Subcutaneous adipose tissue (tissue), 4 donors: ENCODE measurements around the gene SCRN2. TPM values are rescaled to one million over a fixed set of nuclear protein-coding genes. Genes with fewer than 3 reads are reported as not detected.

Experiments
- total RNA-seq, 4 donors: library from RNA; depleted of rRNA; stranded (reverse); fragments of >200 nt; gene quantifications; one replicate each; pipeline ENCODE4 v1.1.0, GENCODE V29; 2016
- TF ChIP-seq, protein P1 (sequence below): fragments of 450-650 bp; IDR thresholded peaks from one replicate; pipeline ENCODE4 v1.5.1; 2016; ENCODE audit warnings: low read depth, mild to moderate bottlenecking, control low read depth, antibody characterized with exemption, moderate library complexity

Gene SCRN2
- total RNA-seq, 4 donors from 2014 or later: 32.8 to 194 (median 79.8) TPM

DNA sequence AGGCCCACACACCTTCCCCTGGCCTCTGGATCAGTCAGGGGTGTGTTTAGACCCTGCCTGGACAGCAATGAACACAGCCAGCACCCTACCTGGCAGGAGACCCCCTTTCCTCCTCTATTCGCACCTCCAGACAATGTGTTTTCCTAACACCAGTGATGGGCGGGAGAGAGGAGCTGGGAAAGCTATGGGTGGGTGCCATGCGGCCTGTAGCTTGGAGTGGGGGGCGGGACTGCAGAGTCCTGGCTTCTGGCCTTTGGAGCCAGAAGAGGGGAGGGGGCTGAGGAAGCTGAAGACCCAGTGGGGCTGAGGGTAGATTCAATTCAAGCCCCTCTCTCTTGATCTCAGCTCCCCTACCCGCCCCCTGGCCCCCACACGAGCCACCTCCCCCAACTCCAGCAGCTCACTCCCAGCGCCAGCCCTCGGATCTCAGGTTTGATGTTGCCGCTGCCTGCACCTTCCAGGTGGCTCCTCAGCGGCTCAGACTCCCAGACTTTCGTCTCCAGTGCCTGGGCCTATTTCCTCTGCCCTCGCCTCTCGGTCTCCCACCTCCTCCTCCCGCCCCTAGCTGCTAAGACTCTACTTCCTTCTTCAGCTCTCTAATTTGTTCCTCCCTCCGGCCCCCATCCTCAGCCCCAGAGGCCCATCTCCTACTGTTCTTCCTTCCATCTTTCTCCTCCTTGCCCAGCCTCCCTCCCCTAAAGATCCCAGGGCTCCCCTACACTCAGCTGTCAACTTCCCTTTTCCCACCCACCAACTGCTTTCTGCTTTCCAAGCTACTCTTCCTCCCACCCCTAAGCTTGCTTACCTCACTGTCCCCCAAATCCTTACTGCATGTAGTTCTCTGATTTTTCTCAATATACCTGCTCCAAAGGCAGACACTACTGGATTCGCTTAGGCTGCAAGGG, 16.7 kb upstream of the SCRN2 start:
- TF ChIP-seq, protein P1, sequence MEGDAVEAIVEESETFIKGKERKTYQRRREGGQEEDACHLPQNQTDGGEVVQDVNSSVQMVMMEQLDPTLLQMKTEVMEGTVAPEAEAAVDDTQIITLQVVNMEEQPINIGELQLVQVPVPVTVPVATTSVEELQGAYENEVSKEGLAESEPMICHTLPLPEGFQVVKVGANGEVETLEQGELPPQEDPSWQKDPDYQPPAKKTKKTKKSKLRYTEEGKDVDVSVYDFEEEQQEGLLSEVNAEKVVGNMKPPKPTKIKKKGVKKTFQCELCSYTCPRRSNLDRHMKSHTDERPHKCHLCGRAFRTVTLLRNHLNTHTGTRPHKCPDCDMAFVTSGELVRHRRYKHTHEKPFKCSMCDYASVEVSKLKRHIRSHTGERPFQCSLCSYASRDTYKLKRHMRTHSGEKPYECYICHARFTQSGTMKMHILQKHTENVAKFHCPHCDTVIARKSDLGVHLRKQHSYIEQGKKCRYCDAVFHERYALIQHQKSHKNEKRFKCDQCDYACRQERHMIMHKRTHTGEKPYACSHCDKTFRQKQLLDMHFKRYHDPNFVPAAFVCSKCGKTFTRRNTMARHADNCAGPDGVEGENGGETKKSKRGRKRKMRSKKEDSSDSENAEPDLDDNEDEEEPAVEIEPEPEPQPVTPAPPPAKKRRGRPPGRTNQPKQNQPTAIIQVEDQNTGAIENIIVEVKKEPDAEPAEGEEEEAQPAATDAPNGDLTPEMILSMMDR: no peak

DNA sequence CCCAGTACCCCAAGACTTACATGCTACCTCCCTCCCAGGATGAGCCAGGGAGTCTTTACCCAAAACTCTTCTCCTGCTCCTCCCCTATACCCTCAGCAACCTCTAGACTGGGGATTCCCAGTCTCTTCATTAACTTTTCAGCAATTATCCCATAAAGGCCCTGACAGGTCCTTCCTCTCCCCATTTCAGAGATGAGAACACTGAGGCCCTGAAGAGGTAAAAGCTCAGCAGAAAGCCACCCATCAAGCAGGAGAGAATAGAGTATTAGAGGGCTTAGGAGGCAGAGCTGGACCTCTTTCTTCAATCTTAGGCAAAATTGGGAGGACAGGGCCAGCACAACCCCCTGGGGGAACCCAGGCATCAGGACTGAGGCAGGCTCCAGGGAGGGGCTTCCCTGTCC, 15.8 kb upstream of the SCRN2 start:
- TF ChIP-seq, protein P1: no peak

DNA sequence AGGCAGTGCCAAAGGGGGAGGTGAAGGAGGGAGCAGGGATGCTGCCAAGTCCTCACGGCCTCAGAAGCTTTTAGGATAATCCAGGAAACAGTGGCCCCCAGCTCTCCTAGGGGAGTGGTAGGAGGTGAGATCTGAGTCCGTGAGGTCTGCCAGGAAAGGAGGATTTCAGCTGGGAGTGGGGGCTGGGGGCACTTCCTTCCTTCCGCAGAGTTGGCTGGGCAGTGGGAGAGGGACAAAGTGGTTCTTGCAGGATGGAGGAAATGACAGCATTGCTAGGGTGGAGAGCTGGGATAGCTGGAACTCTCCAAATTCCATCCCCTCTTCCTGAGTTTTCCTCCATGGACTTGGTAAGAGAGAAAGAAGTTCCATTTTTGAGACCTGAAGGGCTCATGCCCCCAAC, 14.7 kb upstream of the SCRN2 start:
- TF ChIP-seq, protein P1: no peak

DNA sequence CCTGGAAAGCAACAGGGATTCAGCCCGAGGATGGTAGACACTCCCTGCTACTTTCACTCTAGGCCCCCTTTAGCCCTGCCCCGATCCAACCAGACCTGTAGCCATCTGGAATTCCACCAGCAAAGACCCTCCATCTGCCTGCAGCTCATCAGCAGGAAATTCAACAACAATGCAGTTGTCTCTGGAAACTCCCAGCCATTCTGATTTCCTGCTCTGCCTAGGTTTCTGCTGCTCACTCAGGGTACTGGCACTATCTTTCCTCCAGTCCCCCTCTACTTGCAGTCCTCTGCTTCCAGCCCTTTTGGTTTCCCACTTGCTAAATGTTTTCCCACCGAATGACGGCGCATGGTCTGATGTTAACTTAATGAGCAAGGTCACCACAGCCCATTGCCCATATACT, 12.5 kb upstream of the SCRN2 start:
- TF ChIP-seq, protein P1: no peak

DNA sequence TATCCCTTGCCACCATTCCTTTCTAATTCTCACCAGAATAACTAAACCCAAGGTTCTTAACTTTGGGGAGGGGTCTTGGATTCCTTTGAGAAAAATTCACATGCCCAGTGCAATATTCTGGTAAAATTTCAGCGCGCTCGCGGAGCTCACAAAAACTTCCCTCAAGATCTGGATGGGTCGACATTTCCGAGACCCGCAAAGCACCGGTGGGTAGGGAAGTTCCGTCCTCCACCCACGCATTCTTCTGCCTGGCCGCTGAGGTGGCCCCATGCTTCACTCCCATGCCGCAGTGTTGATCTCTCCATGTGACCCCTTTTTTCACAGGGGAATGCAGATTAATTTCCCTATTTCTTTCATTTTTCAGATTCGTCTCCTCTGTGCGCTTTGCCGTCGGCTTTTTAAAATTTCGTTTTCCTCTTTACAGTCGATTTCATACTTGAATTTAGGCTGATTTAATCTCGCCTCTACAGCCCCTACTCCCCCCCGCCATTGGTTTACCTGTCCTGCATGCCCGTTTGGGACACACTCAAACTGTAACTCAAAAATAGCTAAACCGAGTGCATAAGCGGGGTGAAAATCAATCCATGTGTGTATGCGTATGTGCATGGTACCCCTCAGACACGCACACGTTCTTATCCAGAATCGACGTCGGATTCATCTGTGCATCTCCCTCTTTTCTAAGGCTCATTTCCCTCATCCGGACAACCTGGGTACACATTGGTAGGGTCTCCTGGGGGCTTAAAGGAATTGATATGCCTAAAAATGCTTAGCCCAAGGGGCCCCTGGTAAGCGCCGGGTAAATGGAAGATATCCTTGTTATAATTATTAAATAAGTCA, 11.3 kb upstream of the SCRN2 start:
- TF ChIP-seq, protein P1: no peak

DNA sequence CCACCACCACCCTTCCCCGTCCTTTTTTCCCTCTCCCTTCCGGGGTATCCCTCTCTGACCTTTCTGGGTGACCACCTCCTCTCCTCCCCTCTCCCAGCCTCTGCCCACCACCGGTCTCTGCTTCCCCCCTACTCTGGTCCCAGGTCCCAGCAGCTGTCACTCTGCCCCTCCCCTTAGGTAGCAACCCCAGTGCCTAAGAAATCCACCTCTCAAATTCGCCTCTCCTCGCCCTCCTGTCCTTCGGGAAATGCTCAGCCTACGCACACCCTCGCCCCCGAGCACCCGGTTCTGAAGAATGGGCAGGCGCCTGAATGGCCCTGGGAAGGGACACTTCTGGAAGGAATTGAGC, 10.7 kb upstream of the SCRN2 start:
- TF ChIP-seq, protein P1: no peak
